ENCODE data around the gene MKRN2. TPM values are rescaled to one million over a fixed set of nuclear protein-coding genes. Genes with fewer than 3 reads are reported as not detected.
"Not testable (repeated sequence)": the region's sequence is repeated elsewhere in the genome, so short reads cannot be mapped to it uniquely, and the experiment has no call there.

Gene MKRN2
- total RNA-seq, 3 donors from 2014 or later: 19.5 to 23.8 (median 20.2) TPM

- ATAC-seq (peak; percentile 51), DNase-seq (no peak)
- intact Hi-C loops (cut with DNase I, micrococcal nuclease): no loop called here
- peaks cover 3% of the 10 kb centered on the region for H3K36me3 ChIP-seq (ENCODE audit: low read depth)
- no peak for TF ChIP-seq CTCF (IDR thresholded peaks at IDR 0.05)
- H3K9me3 ChIP-seq: no peaks in the 10 kb centered on the region
- H3K4me3 ChIP-seq: no peak overlapping the region
- H3K4me1 ChIP-seq (ENCODE audit: low read depth): no peaks in the 10 kb centered on the region
Observed at GRCh38 chr3:12522721-12523120, 34.2 kb upstream of the MKRN2 start.

GRCh38 chr3:12527757-12528143 is 29.1 kb upstream of the MKRN2 start:
- Histone ChIP-seq H3K9me3 (no peaks in the 10 kb centered on the region), H3K4me3 (no peak overlapping the region), H3K36me3 (ENCODE audit: low read depth) (peaks cover 3% of the 10 kb centered on the region), H3K4me1 (ENCODE audit: low read depth) (no peaks in the 10 kb centered on the region)
- no peak for TF ChIP-seq CTCF (IDR thresholded peaks at IDR 0.05)
- DNase-seq (no peak), ATAC-seq (no peak)
- intact Hi-C loops (cut with DNase I, micrococcal nuclease): no loop called here

- intact Hi-C loops (cut with DNase I, micrococcal nuclease): no loop called here
- H3K4me3 ChIP-seq: no peak overlapping the region
- DNase-seq: no peak
- H3K9me3 ChIP-seq: no peaks in the 10 kb centered on the region
- no peaks in the 10 kb centered on the region for H3K4me1 ChIP-seq (ENCODE audit: low read depth)
- no peak for ATAC-seq
- no peaks in the 10 kb centered on the region for H3K36me3 ChIP-seq (ENCODE audit: low read depth)
- no peak for TF ChIP-seq CTCF (IDR thresholded peaks at IDR 0.05)
Observed at GRCh38 chr3:12532182-12532581, 24.7 kb upstream of the MKRN2 start.

- Histone ChIP-seq H3K4me1 (ENCODE audit: low read depth) (no peaks in the 10 kb centered on the region), H3K9me3 (no peaks in the 10 kb centered on the region), H3K36me3 (ENCODE audit: low read depth) (no peaks in the 10 kb centered on the region), H3K4me3 (no peak overlapping the region)
- no peak for TF ChIP-seq CTCF (IDR thresholded peaks at IDR 0.05)
- DNase-seq (no peak), ATAC-seq (no peak)
- intact Hi-C loops (cut with DNase I, micrococcal nuclease): no loop called here
Observed at GRCh38 chr3:12536423-12536822, 20.5 kb upstream of the MKRN2 start.

GRCh38 chr3:12541625-12542024 is 15.3 kb upstream of the MKRN2 start:
- intact Hi-C loops (cut with DNase I, micrococcal nuclease): loop anchor here in 1 of 2 donors (10.0 kb wide), 1 partner anchor 57 kb away; the partner anchor contains the start of gene TSEN2
- Histone ChIP-seq H3K4me3 (no peak overlapping the region), H3K36me3 (ENCODE audit: low read depth) (no peaks in the 10 kb centered on the region), H3K4me1 (ENCODE audit: low read depth) (no peaks in the 10 kb centered on the region), H3K9me3 (no peaks in the 10 kb centered on the region)
- ATAC-seq (no peak), DNase-seq (no peak)
- no peak for TF ChIP-seq CTCF (IDR thresholded peaks at IDR 0.05)

- H3K9me3 ChIP-seq; H3K4me1 ChIP-seq (ENCODE audit: low read depth); H3K36me3 ChIP-seq (ENCODE audit: low read depth); DNase-seq; ATAC-seq; H3K4me3 ChIP-seq: not testable (repeated sequence)
- intact Hi-C loops (cut with DNase I, micrococcal nuclease): loop anchor here in 1 of 2 donors (10.0 kb wide), 1 partner anchor 59 kb away; the partner anchor contains the start of gene TSEN2
Observed at GRCh38 chr3:12543497-12543896, 13.4 kb upstream of the MKRN2 start.
